Neuronal stem cell (in vitro differentiated cells): ENCODE measurements around the gene MOXD1.

Experiments used
- DNase-seq: peaks from one replicate; pipeline ENCODE4 v3.0.0-alpha.2; 2013; ENCODE audit warnings: low spot score
- H2AFZ ChIP-seq: one replicate; pipeline ENCODE4 v1.6.1; 2013; ENCODE audit warnings: mild to moderate bottlenecking, low read length, inconsistent platforms
- H2AK5ac ChIP-seq: 2 replicates; pipeline ENCODE4 v1.6.1; 2013; ENCODE audit warnings: low read depth, mild to moderate bottlenecking, inconsistent platforms, low read length, moderate library complexity, mixed read lengths
- H2BK120ac ChIP-seq: 2 replicates; pipeline ENCODE4 v1.6.1; 2013; ENCODE audit warnings: low read depth, mild to moderate bottlenecking, inconsistent platforms, low read length, moderate library complexity, mixed read lengths
- H2BK12ac ChIP-seq: one replicate; pipeline ENCODE4 v1.6.1; 2013; ENCODE audit warnings: low read length, inconsistent platforms
- H2BK15ac ChIP-seq: 2 replicates; pipeline ENCODE4 v1.6.1; 2013; ENCODE audit warnings: mild to moderate bottlenecking, low read length, inconsistent platforms, mixed read lengths
- H2BK5ac ChIP-seq: one replicate; pipeline ENCODE4 v1.6.1; 2013; ENCODE audit warnings: inconsistent platforms, mild to moderate bottlenecking, low read length, moderate library complexity
- H3K14ac ChIP-seq: one replicate; pipeline ENCODE4 v1.6.1; 2013; ENCODE audit warnings: low read length, inconsistent platforms
- H3K18ac ChIP-seq: 2 replicates; pipeline ENCODE4 v1.6.1; 2013; ENCODE audit warnings: low read length, inconsistent platforms
- H3K23ac ChIP-seq: 2 replicates; pipeline ENCODE4 v1.6.1; 2013; ENCODE audit warnings: low read depth, mild to moderate bottlenecking, mixed read lengths, low read length, inconsistent platforms; ENCODE audit not compliant: poor library complexity
- H3K27ac ChIP-seq: replicated peaks from 3 replicates; pipeline ENCODE4 v1.5.1; 2013; ENCODE audit warnings: low read length, inconsistent platforms
- H3K27me3 ChIP-seq, 3 experiments: 2 replicates each; pipeline ENCODE4 v1.6.1; 2013; ENCODE audit warnings: low read length in 3 of 3, mild to moderate bottlenecking in 2 of 3, inconsistent platforms in 1 of 3, low read depth in 1 of 3, mixed read lengths in 1 of 3, moderate library complexity in 1 of 3; ENCODE audit not compliant: control insufficient read depth in 3 of 3, insufficient read depth in 3 of 3
- H3K36me3 ChIP-seq, 2 donors: replicated peaks in 1 of 2; 2 replicates each; pipeline ENCODE4 v1.6.1; 2013; ENCODE audit warnings: low read length in 2 of 2; ENCODE audit not compliant: control insufficient read depth in 2 of 2, insufficient read depth in 2 of 2
- H3K4ac ChIP-seq: 2 replicates; pipeline ENCODE4 v1.6.1; 2013; ENCODE audit warnings: inconsistent platforms, mild to moderate bottlenecking, low read length, moderate library complexity
- H3K4me1 ChIP-seq, 2 donors: 1 replicate in 1 of 2; 2 replicates in 1 of 2; pipeline ENCODE4 v1.6.1; 2013; ENCODE audit warnings: low read length in 2 of 2, low read depth in 1 of 2; ENCODE audit not compliant: control insufficient read depth in 2 of 2, insufficient read depth in 1 of 2
- H3K4me2 ChIP-seq: one replicate; pipeline ENCODE4 v1.6.1; 2013; ENCODE audit warnings: mild to moderate bottlenecking, low read length, inconsistent platforms; ENCODE audit not compliant: insufficient read depth, poor library complexity, severe bottlenecking
- H3K4me3 ChIP-seq, 2 donors: 2 replicates each; pipeline ENCODE4 v1.5.1; 2013; ENCODE audit warnings: low read length in 2 of 2, mild to moderate bottlenecking in 2 of 2, inconsistent platforms in 1 of 2, moderate library complexity in 1 of 2
- H3K79me1 ChIP-seq: one replicate; pipeline ENCODE4 v1.6.1; 2013; ENCODE audit warnings: low read depth, mild to moderate bottlenecking, inconsistent platforms, low read length, moderate library complexity
- H3K9ac ChIP-seq: one replicate; pipeline ENCODE4 v1.6.1; 2013; ENCODE audit warnings: mild to moderate bottlenecking, low read depth, low read length, inconsistent platforms; ENCODE audit not compliant: poor library complexity
- H3K9me3 ChIP-seq, 2 donors: replicated peaks in 1 of 2; 2 replicates each; pipeline versions ENCODE3 to v1.6.1; 2013; ENCODE audit warnings: low read length in 2 of 2, mild to moderate bottlenecking in 2 of 2, inconsistent platforms in 1 of 2, low read depth in 1 of 2, mixed read lengths in 1 of 2, moderate library complexity in 1 of 2; ENCODE audit not compliant: control insufficient read depth in 2 of 2, insufficient read depth in 1 of 2
- H4K8ac ChIP-seq: one replicate; pipeline ENCODE4 v1.6.1; 2013; ENCODE audit warnings: low read depth, mild to moderate bottlenecking, inconsistent platforms, low read length, moderate library complexity
- H4K91ac ChIP-seq: one replicate; pipeline ENCODE4 v1.6.1; 2013; ENCODE audit warnings: low read length, low read depth, mild to moderate bottlenecking, inconsistent platforms; ENCODE audit not compliant: poor library complexity
- WGBS, 2 donors: extraction: QIAGEN DNeasy Blood & Tissue Kit; methylation state at CpG; one replicate each; pipeline ENCODE4 v1.1.7; 2013; ENCODE audit warnings: missing lambda C conversion rate in 2 of 2, mixed read lengths in 1 of 2; ENCODE audit not compliant: insufficient read length in 2 of 2, insufficient replicate concordance in 1 of 2; ENCODE audit errors: extremely low coverage in 2 of 2; 5-methylcytosine and 5-hydroxymethylcytosine counted together

The MOXD1 gene

GRCh38 chr6:132405143-132405915 is 4.1 kb upstream of the MOXD1 start:
- H2BK120ac ChIP-seq = no peak overlapping the region
- no peak overlapping the region for H3K4me2 ChIP-seq
- no peak overlapping the region for H3K27ac ChIP-seq
- H3K4ac ChIP-seq = no peak overlapping the region
- H3K79me1 ChIP-seq = no peaks in the 10 kb centered on the region
- no peak overlapping the region for H4K8ac ChIP-seq
- H3K4me3 ChIP-seq = no peak overlapping the region
- H4K91ac ChIP-seq = no peak overlapping the region
- no peak overlapping the region for H3K18ac ChIP-seq
- H3K4me1 ChIP-seq = peaks cover 0 to 3% of the 10 kb centered on the region in 2 donors
- H3K14ac ChIP-seq = no peak overlapping the region
- no peak overlapping the region for H3K9ac ChIP-seq
- no peaks in the 10 kb centered on the region for H3K36me3 ChIP-seq
- H3K23ac ChIP-seq = no peak overlapping the region
- WGBS, 2 donors = no CpG with 5 or more reads among the region's 2 CpGs
- no peak overlapping the region for H2BK5ac ChIP-seq
- peaks cover 5 to 52% (median 25%) of the 10 kb centered on the region in 3 experiments for H3K27me3 ChIP-seq
- no peak overlapping the region for H2BK15ac ChIP-seq
- H3K9me3 ChIP-seq = no peaks in the 10 kb centered on the region
- no peak overlapping the region for H2BK12ac ChIP-seq
- no peak overlapping the region for H2AFZ ChIP-seq
- no peak overlapping the region for H2AK5ac ChIP-seq
- DNase-seq = no peak

- Histone ChIP-seq H4K8ac (no peak overlapping the region), H3K4ac (no peak overlapping the region), H2BK15ac (no peak overlapping the region), H2AFZ (no peak overlapping the region), H2BK120ac (no peak overlapping the region), H3K18ac (no peak overlapping the region), H3K27ac (no peak overlapping the region), H3K4me3 (no peak overlapping the region), H3K27me3 (peaks cover 5 to 58% (median 30%) of the 10 kb centered on the region in 3 experiments), H2BK5ac (no peak overlapping the region), H3K9ac (no peak overlapping the region), H3K14ac (no peak overlapping the region), H2AK5ac (no peak overlapping the region), H2BK12ac (no peak overlapping the region), H3K9me3 (no peaks in the 10 kb centered on the region), H3K23ac (no peak overlapping the region), H3K4me2 (no peak overlapping the region), H4K91ac (no peak overlapping the region), H3K79me1 (no peaks in the 10 kb centered on the region), H3K4me1 (peaks cover 0 to 3% of the 10 kb centered on the region in 2 donors), H3K36me3 (no peaks in the 10 kb centered on the region)
- DNase-seq = no peak
- no CpG with 5 or more reads among the region's 3 CpGs for WGBS, 2 donors
These were observed 3.5 kb upstream of the MOXD1 start for GRCh38 chr6:132404736-132405135.

GRCh38 chr6:132404330-132404729 is 3.1 kb upstream of the MOXD1 start:
- Histone ChIP-seq H3K14ac (no peak overlapping the region), H3K4me3 (no peak overlapping the region), H2AFZ (no peak overlapping the region), H3K36me3 (no peaks in the 10 kb centered on the region), H2BK12ac (no peak overlapping the region), H3K23ac (no peak overlapping the region), H3K9ac (no peak overlapping the region), H4K8ac (no peak overlapping the region), H2BK5ac (no peak overlapping the region), H3K18ac (no peak overlapping the region), H3K27me3 (peaks cover 5 to 62% (median 30%) of the 10 kb centered on the region in 3 experiments), H2BK15ac (no peak overlapping the region), H3K4me2 (no peak overlapping the region), H3K79me1 (no peaks in the 10 kb centered on the region), H3K27ac (no peak overlapping the region), H3K4ac (no peak overlapping the region), H3K4me1 (peaks cover 0 to 3% of the 10 kb centered on the region in 2 donors), H3K9me3 (no peaks in the 10 kb centered on the region), H2BK120ac (no peak overlapping the region), H4K91ac (no peak overlapping the region), H2AK5ac (no peak overlapping the region)
- WGBS, 2 donors = no CpG with 5 or more reads among the region's 2 CpGs
- no peak for DNase-seq

GRCh38 chr6:132401618-132402285 is 477 bp upstream of the MOXD1 start:
- no CpG with 5 or more reads among the region's 35 CpGs for WGBS, 2 donors
- no peaks in the 10 kb centered on the region for H3K79me1 ChIP-seq
- no peaks in the 10 kb centered on the region for H3K36me3 ChIP-seq
- peaks cover 0 to 2% of the 10 kb centered on the region in 2 donors for H3K9me3 ChIP-seq
- peak overlapping the region; percentile 76 for H3K4me2 ChIP-seq
- H2BK12ac ChIP-seq = peak overlapping the region; percentile 85
- H4K91ac ChIP-seq = no peak overlapping the region
- H3K27ac ChIP-seq = no peak overlapping the region
- peak overlapping the region; percentile 53 to 90 for H3K4me3 ChIP-seq
- peak overlapping the region; percentile 98 for H2BK120ac ChIP-seq
- H2BK5ac ChIP-seq = no peak overlapping the region
- H3K9ac ChIP-seq = peak overlapping the region; percentile 50
- DNase-seq = no peak
- H2BK15ac ChIP-seq = peak overlapping the region; percentile 82
- no peak overlapping the region for H3K14ac ChIP-seq
- peak overlapping the region; percentile 92 for H3K18ac ChIP-seq
- H2AK5ac ChIP-seq = no peak overlapping the region
- H3K4ac ChIP-seq = no peak overlapping the region
- peaks cover 5 to 71% (median 30%) of the 10 kb centered on the region in 3 experiments for H3K27me3 ChIP-seq
- peak overlapping the region; percentile 99 for H2AFZ ChIP-seq
- H4K8ac ChIP-seq = no peak overlapping the region
- H3K23ac ChIP-seq = peak overlapping the region; percentile 82
- peaks cover 0 to 3% of the 10 kb centered on the region in 2 donors for H3K4me1 ChIP-seq
